Islet of Langerhans (tissue), 1 donor: ENCODE measurements around the gene TMEM131L.

Source experiments
- FAIRE-seq: peaks from one replicate; lab custom pipeline; 2011; peaks lifted over from hg19 to GRCh38; lab: Jason Lieb, UNC

The TMEM131L gene

GRCh38 chr4:153474251-153474650, 8.1 kb downstream of the TMEM131L start:
- no peak for FAIRE-seq

GRCh38 chr4:153476829-153477574, 10.8 kb downstream of the TMEM131L start:
- no peak for FAIRE-seq

GRCh38 chr4:153479101-153479500, 12.9 kb downstream of the TMEM131L start:
- FAIRE-seq: no peak

- no peak for FAIRE-seq
Measured at GRCh38 chr4:153480704-153481103, 14.5 kb downstream of the TMEM131L start.

GRCh38 chr4:153481478-153481877, 15.3 kb downstream of the TMEM131L start:
- FAIRE-seq: no peak

- FAIRE-seq: no peak
Measured at GRCh38 chr4:153483432-153484418, 17.6 kb downstream of the TMEM131L start.

- FAIRE-seq: no peak
Measured at GRCh38 chr4:153485359-153485758, 19.2 kb downstream of the TMEM131L start.

- FAIRE-seq: no peak
Measured at GRCh38 chr4:153485860-153486259, 19.7 kb downstream of the TMEM131L start.

GRCh38 chr4:153486281-153487151, 20.4 kb downstream of the TMEM131L start:
- FAIRE-seq: no peak

- FAIRE-seq: no peak
Measured at GRCh38 chr4:153488006-153488891, 22.1 kb downstream of the TMEM131L start.

- no peak for FAIRE-seq
Measured at GRCh38 chr4:153489856-153490558, 23.8 kb downstream of the TMEM131L start.

GRCh38 chr4:153490985-153491483, 24.9 kb downstream of the TMEM131L start:
- FAIRE-seq: no peak

GRCh38 chr4:153494562-153494961, 28.4 kb downstream of the TMEM131L start:
- no peak for FAIRE-seq

GRCh38 chr4:153495480-153496193, 29.5 kb downstream of the TMEM131L start:
- FAIRE-seq: no peak

GRCh38 chr4:153497091-153497531, 31.0 kb downstream of the TMEM131L start:
- FAIRE-seq: no peak

GRCh38 chr4:153497988-153498967, 32.1 kb downstream of the TMEM131L start:
- FAIRE-seq: no peak

GRCh38 chr4:153499005-153499404, 32.8 kb downstream of the TMEM131L start:
- no peak for FAIRE-seq

- no peak for FAIRE-seq
Measured at GRCh38 chr4:153501578-153501977, 35.4 kb downstream of the TMEM131L start.
